ENCODE data around the gene MBOAT2.
"Not testable (repeated sequence)": the region's sequence is repeated elsewhere in the genome, so short reads cannot be mapped to it uniquely, and the experiment has no call there.

Gene MBOAT2

GRCh38 chr2:8932702-8933101 lies 70.8 kb downstream of the MBOAT2 start:
- H3K27me3 ChIP-seq (ENCODE audit: insufficient read depth, poor library complexity, severe bottlenecking), result no peaks in the 10 kb centered on the region
- H3K4me3 ChIP-seq (replicated peaks; ENCODE audit: insufficient read depth, low read length), result no peak overlapping the region
- H3K27ac ChIP-seq (replicated peaks), result no peak overlapping the region
- no peak for DNase-seq (ENCODE audit: low read depth in 1 of 2, low spot score in 1 of 2)
- TF ChIP-seq GABPA (IDR thresholded peaks at IDR 0.05; ENCODE audit: low read depth) (no peak), POLR2AphosphoS5 (IDR thresholded peaks at IDR 0.05; ENCODE audit: low read depth) (no peak), SPI1 (IDR thresholded peaks at IDR 0.05; ENCODE audit: borderline replicate concordance, low read depth) (no peak), CTCF (IDR thresholded peaks at IDR 0.05; ENCODE audit: insufficient read depth, low read length) (no peak), REST (IDR thresholded peaks at IDR 0.05; ENCODE audit: insufficient replicate concordance, low read depth) (no peak)

GRCh38 chr2:8930185-8930584 lies 73.3 kb downstream of the MBOAT2 start:
- not testable (repeated sequence) for H3K27ac ChIP-seq (replicated peaks); H3K27me3 ChIP-seq (ENCODE audit: insufficient read depth, poor library complexity, severe bottlenecking); DNase-seq (ENCODE audit: low read depth in 1 of 2, low spot score in 1 of 2)

GRCh38 chr2:8929128-8929527 lies 74.4 kb downstream of the MBOAT2 start:
- peaks cover 6% of the 10 kb centered on the region for H3K27me3 ChIP-seq (ENCODE audit: insufficient read depth, poor library complexity, severe bottlenecking)
- TF ChIP-seq REST (IDR thresholded peaks at IDR 0.05; ENCODE audit: insufficient replicate concordance, low read depth) (no peak), CTCF (IDR thresholded peaks at IDR 0.05; ENCODE audit: insufficient read depth, low read length) (no peak), SPI1 (IDR thresholded peaks at IDR 0.05; ENCODE audit: borderline replicate concordance, low read depth) (no peak), POLR2AphosphoS5 (IDR thresholded peaks at IDR 0.05; ENCODE audit: low read depth) (no peak), GABPA (IDR thresholded peaks at IDR 0.05; ENCODE audit: low read depth) (no peak)
- no peak for DNase-seq (ENCODE audit: low read depth in 1 of 2, low spot score in 1 of 2)
- H3K4me3 ChIP-seq (replicated peaks; ENCODE audit: insufficient read depth, low read length), result no peak overlapping the region
- H3K27ac ChIP-seq (replicated peaks), result no peak overlapping the region

More at GRCh38 chr2:8930185-8930584, 73.3 kb downstream of the MBOAT2 start:
- H3K4me3 ChIP-seq (replicated peaks; ENCODE audit: insufficient read depth, low read length), result not testable (repeated sequence)

GRCh38 chr2:8927510-8928455 lies 75.7 kb downstream of the MBOAT2 start:
- Histone ChIP-seq H3K27ac (replicated peaks) (no peak overlapping the region), H3K27me3 (ENCODE audit: insufficient read depth, poor library complexity, severe bottlenecking) (peaks cover 6% of the 10 kb centered on the region), H3K4me3 (replicated peaks; ENCODE audit: insufficient read depth, low read length) (no peak overlapping the region)
- no peak for TF ChIP-seq SPI1 (IDR thresholded peaks at IDR 0.05; ENCODE audit: borderline replicate concordance, low read depth)
- no peak for DNase-seq (ENCODE audit: low read depth in 1 of 2, low spot score in 1 of 2)

Measured in HL-60 (cell line).